Esophagus muscularis mucosa (tissue), 4 donors: ENCODE measurements around the gene PTPRD.

Experiments
- EP300 ChIP-seq: sonication (generic); formaldehyde crosslinking; IDR thresholded peaks from one replicate; pipeline ENCODE4 v1.6.1; 2017; ENCODE audit warnings: antibody characterized with exemption
- POLR2A ChIP-seq: fragments of 450-650 bp; IDR thresholded peaks from one replicate; pipeline ENCODE4 v1.6.1; 2017; ENCODE audit warnings: antibody characterized with exemption, moderate library complexity, mild to moderate bottlenecking, low read depth
- TF ChIP-seq, protein P1 (sequence below), 3 experiments: fragments of 200-600 bp in 2 of 3; fragments of 450-650 bp in 1 of 3; sonication (generic) in 2 of 3; IDR thresholded peaks; one replicate each; pipeline ENCODE4 v1.5.1; 2017 to 2019; ENCODE audit warnings: antibody characterized with exemption in 3 of 3, mild to moderate bottlenecking in 2 of 3, moderate library complexity in 1 of 3

DNA sequence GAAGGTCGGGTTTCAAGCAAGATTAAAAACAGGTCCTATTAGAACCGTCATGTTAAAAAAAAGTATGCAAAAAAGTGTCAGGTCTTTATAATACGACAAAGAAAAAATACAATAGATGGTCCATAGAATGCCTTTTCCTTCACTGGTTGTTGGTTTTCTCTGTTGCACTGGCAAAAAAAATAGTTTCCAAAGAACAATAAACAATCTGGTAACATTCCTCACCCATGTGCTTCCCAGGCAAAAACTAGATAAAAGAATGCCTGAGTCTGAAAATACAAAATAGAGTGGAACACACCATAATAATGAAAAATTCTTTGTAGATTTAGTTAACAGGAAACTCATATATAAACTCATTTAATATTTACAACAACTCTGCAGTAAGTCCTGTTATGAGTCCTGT lies 2223.3 kb downstream of the PTPRD start:
- TF ChIP-seq, protein P1, sequence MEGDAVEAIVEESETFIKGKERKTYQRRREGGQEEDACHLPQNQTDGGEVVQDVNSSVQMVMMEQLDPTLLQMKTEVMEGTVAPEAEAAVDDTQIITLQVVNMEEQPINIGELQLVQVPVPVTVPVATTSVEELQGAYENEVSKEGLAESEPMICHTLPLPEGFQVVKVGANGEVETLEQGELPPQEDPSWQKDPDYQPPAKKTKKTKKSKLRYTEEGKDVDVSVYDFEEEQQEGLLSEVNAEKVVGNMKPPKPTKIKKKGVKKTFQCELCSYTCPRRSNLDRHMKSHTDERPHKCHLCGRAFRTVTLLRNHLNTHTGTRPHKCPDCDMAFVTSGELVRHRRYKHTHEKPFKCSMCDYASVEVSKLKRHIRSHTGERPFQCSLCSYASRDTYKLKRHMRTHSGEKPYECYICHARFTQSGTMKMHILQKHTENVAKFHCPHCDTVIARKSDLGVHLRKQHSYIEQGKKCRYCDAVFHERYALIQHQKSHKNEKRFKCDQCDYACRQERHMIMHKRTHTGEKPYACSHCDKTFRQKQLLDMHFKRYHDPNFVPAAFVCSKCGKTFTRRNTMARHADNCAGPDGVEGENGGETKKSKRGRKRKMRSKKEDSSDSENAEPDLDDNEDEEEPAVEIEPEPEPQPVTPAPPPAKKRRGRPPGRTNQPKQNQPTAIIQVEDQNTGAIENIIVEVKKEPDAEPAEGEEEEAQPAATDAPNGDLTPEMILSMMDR (IDR thresholded peaks at IDR 0.05), result no peak
- no peak for TF ChIP-seq POLR2A
- TF ChIP-seq EP300, result no peak
